Fibroblast of villous mesenchyme (primary cell): ENCODE results near the gene ZNF768. TPM values are rescaled to one million over a fixed set of nuclear protein-coding genes. Genes with fewer than 3 reads are reported as not detected.

Experiments used
- DNase-seq: peaks from one replicate; pipeline ENCODE4 v3.0.0-alpha.2; 2010; ENCODE audit warnings: low read depth
- H3K4me3 ChIP-seq: 2 replicates; pipeline ENCODE4 v1.5.1; 2011; ENCODE audit warnings: low read depth, mild to moderate bottlenecking, low read length
- small RNA-seq: library from RNA; depleted of rRNA; stranded (forward); fragments of <200 nt; gene quantifications from one replicate; pipeline ENCODE3, GENCODE V24; 2012
- total RNA-seq: library from RNA; depleted of rRNA; stranded (reverse); fragments of >200 nt; gene quantifications from 2 replicates; pipeline ENCODE4 v1.2.3, GENCODE V29; 2012
- TF ChIP-seq, protein P1 (sequence below): IDR thresholded peaks from 2 replicates; pipeline ENCODE4 v1.5.1; 2012; ENCODE audit warnings: low read depth, mild to moderate bottlenecking, low read length; ENCODE audit not compliant: insufficient read depth

Gene ZNF768
- total RNA-seq, 1 donor = 22.0 TPM

DNA sequence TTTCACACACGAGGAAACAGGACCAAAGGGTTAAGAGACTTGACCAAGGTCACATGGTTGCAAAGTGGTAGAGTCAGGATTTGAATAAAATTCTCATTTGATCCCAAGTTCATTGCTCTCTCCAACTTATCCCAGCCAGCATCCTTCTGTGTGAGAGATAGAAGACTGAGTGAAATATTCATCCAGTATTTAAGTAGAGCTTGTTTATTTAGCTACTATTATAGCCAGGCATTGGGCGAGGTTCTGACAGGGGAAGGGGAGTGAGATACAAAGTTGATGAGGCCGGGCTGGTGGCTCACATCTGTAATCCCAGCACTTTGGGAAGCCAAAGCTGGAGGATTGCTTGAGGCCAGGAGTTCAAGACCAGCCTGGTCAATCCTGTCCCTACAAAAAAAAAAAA is 49.4 kb downstream of the ZNF768 start:
- H3K4me3 ChIP-seq = no peak overlapping the region
- TF ChIP-seq, protein P1, sequence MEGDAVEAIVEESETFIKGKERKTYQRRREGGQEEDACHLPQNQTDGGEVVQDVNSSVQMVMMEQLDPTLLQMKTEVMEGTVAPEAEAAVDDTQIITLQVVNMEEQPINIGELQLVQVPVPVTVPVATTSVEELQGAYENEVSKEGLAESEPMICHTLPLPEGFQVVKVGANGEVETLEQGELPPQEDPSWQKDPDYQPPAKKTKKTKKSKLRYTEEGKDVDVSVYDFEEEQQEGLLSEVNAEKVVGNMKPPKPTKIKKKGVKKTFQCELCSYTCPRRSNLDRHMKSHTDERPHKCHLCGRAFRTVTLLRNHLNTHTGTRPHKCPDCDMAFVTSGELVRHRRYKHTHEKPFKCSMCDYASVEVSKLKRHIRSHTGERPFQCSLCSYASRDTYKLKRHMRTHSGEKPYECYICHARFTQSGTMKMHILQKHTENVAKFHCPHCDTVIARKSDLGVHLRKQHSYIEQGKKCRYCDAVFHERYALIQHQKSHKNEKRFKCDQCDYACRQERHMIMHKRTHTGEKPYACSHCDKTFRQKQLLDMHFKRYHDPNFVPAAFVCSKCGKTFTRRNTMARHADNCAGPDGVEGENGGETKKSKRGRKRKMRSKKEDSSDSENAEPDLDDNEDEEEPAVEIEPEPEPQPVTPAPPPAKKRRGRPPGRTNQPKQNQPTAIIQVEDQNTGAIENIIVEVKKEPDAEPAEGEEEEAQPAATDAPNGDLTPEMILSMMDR = no peak

DNA sequence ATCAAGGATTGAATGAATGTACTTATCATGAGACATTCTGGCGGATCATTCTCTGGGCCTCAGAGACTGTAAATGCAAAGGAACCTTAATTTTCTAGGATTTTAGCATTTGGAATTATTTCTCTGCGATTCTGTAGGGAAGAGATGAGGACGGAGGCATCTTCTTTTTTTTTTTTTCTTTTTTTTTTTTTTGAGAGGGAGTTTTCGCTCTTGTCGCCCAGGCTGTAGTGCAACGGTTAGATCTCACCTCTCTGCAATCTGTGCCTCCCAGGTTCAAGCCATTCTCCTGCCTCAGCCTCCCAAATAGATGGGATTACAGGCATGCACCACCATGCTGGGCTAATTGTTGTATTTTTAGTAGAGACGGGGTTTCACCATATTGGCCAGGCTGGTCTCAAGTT is 51.7 kb downstream of the ZNF768 start:
- TF ChIP-seq, protein P1 = no peak
- no peak for DNase-seq
- no peak overlapping the region for H3K4me3 ChIP-seq

More for the DNA sequence above, 49.4 kb downstream of the ZNF768 start:
- DNase-seq = no peak

DNA sequence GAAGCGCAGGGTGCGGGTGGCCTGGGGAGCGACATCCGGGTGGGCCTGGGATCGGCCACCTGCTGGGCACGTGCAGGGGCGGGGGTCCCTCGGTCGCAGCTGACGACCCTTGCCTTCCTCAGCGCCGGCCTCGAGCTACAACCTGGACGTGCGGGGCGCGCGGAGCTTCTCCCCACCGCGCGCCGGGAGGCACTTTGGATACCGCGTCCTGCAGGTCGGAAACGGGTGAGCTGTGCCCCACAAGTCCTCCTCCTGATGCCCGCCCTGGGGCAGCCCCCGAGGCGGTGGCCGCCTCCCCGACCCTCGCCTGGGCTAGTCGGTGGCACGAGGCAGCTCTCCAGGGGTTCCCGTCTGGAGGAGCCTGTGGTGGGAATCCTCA is 52.3 kb downstream of the ZNF768 start:
- no peak overlapping the region for H3K4me3 ChIP-seq
- TF ChIP-seq, protein P1 = no peak
- DNase-seq = no peak

Small RNA genes lying within 50 kb of the gene (small RNA-seq; reads per million reads assigned to genes)
- gene MIR4518 = not detected
- gene RNU7-61P = 0.28 reads per million

Other genes with a start within 250 kb of the ZNF768 start
- gene CD2BP2, start 171.3 kb downstream of the ZNF768 start, total RNA-seq = 35.1 and 40.6 TPM in 2 replicates
- gene TBC1D10B, start 156.1 kb downstream of the ZNF768 start, total RNA-seq = 37.1 and 37.7 TPM in 2 replicates
- not detected in 2 replicates for gene MYL11, start 151.8 kb downstream of the ZNF768 start, total RNA-seq
- gene SEPTIN1, start 144.0 kb downstream of the ZNF768 start, total RNA-seq = 0.43 TPM in 1 of 2 replicates, not detected in the other
- gene ZNF48, start 131.1 kb downstream of the ZNF768 start, total RNA-seq = 10.4 and 12.6 TPM in 2 replicates
- gene ZNF771, start 119.0 kb downstream of the ZNF768 start, total RNA-seq = 9.5 and 10.0 TPM in 2 replicates
- gene DCTPP1, start 96.5 kb downstream of the ZNF768 start, total RNA-seq = 12.9 and 18.6 TPM in 2 replicates
- gene SEPHS2, start 80.7 kb downstream of the ZNF768 start, total RNA-seq = 7.8 and 9.3 TPM in 2 replicates
- not detected in 2 replicates for gene ITGAL, start 53.8 kb downstream of the ZNF768 start, total RNA-seq
- 11.7 and 12.6 TPM in 2 replicates for gene ZNF747, start 8.3 kb upstream of the ZNF768 start, total RNA-seq
- gene ZNF764, start 31.8 kb upstream of the ZNF768 start, total RNA-seq = 4.3 and 6.1 TPM in 2 replicates
- gene ZNF688, start 45.1 kb upstream of the ZNF768 start, total RNA-seq = 6.5 and 12.9 TPM in 2 replicates
- 9.7 and 13.0 TPM in 2 replicates for gene ZNF785, start 59.1 kb upstream of the ZNF768 start, total RNA-seq
- 6.9 and 7.4 TPM in 2 replicates for gene ZNF689, start 83.8 kb upstream of the ZNF768 start, total RNA-seq
- gene PRR14, start 124.4 kb upstream of the ZNF768 start, total RNA-seq = 5.2 and 5.6 TPM in 2 replicates
- gene FBRS, start 131.9 kb upstream of the ZNF768 start, total RNA-seq = 30.2 and 30.3 TPM in 2 replicates
- gene SRCAP, start 172.6 kb upstream of the ZNF768 start, total RNA-seq = 15.1 and 16.8 TPM in 2 replicates
- gene PHKG2, start 221.9 kb upstream of the ZNF768 start, total RNA-seq = 22.2 and 26.3 TPM in 2 replicates
- 1.3 and 3.2 TPM in 2 replicates for gene CFAP119, start 235.5 kb upstream of the ZNF768 start, total RNA-seq
- 68.9 and 88.9 TPM in 2 replicates for gene RNF40, start 235.8 kb upstream of the ZNF768 start, total RNA-seq